ENCODE results near the gene RERE.

- TF ChIP-seq CTCF (IDR thresholded peaks at IDR 0.05) (no peak), POLR2A (IDR thresholded peaks at IDR 0.05) (no peak)
Observed at GRCh38 chr1:8706995-8707396, 110.4 kb downstream of the RERE start.

Measured in thyroid gland (tissue), 4 donors.